GM23338 (cell line): ENCODE results near the gene KRTAP5-6. TPM values are rescaled to one million over a fixed set of nuclear protein-coding genes. Genes with fewer than 3 reads are reported as not detected.

Experiments
- ATAC-seq: fragments of 200-7000 bp; cut with Tn5 transposase; 3 replicates; pipeline ENCODE4 v1.9.1; 2020
- DNase-seq: peaks from one replicate; pipeline ENCODE4 v3.0.0-alpha.2; 2015; ENCODE audit warnings: low spot score
- H2AFZ ChIP-seq: fragments of 200-600 bp; sonication (generic); 2 replicates; pipeline ENCODE4 v1.8.0; 2016; ENCODE audit warnings: antibody characterized with exemption, mild to moderate bottlenecking, moderate library complexity
- H3F3A ChIP-seq: fragments of 200-600 bp; sonication (generic); replicated peaks from 2 replicates; pipeline ENCODE4 v1.8.0; 2017; ENCODE audit warnings: antibody characterized with exemption, mixed run types, low read depth
- H3K27ac ChIP-seq: fragments of 200-600 bp; sonication (generic); 2 replicates; pipeline ENCODE4 v1.6.1; 2016; ENCODE audit warnings: low read depth
- H3K27me3 ChIP-seq: fragments of 200-600 bp; sonication (generic); 2 replicates; pipeline ENCODE4 v1.8.0; 2016; ENCODE audit warnings: mild to moderate bottlenecking, mixed run types, moderate library complexity; ENCODE audit not compliant: insufficient read depth
- H3K36me3 ChIP-seq: fragments of 200-600 bp; sonication (generic); 2 replicates; pipeline ENCODE4 v1.8.0; 2016; ENCODE audit warnings: mild to moderate bottlenecking; ENCODE audit not compliant: insufficient read depth
- H3K4me1 ChIP-seq: fragments of 200-600 bp; sonication (generic); 2 replicates; pipeline ENCODE4 v1.8.0; 2016; ENCODE audit warnings: mild to moderate bottlenecking, moderate library complexity; ENCODE audit not compliant: insufficient read depth
- H3K4me2 ChIP-seq: fragments of 200-600 bp; sonication (generic); 2 replicates; pipeline ENCODE4 v1.7.1; 2017; ENCODE audit warnings: mixed run types
- H3K4me3 ChIP-seq: fragments of 200-600 bp; sonication (generic); 2 replicates; pipeline ENCODE4 v1.6.1; 2016; ENCODE audit warnings: mixed run types
- H3K79me2 ChIP-seq: fragments of 200-600 bp; sonication (generic); replicated peaks from 2 replicates; pipeline ENCODE4 v1.8.0; 2017; ENCODE audit warnings: mild to moderate bottlenecking; ENCODE audit not compliant: insufficient read depth
- H3K9me2 ChIP-seq: fragments of 200-600 bp; sonication (generic); 2 replicates; pipeline ENCODE4 v1.8.0; 2017; ENCODE audit not compliant: insufficient read depth
- H4K20me1 ChIP-seq: fragments of 200-600 bp; sonication (generic); replicated peaks from 2 replicates; pipeline ENCODE4 v1.8.0; 2017; ENCODE audit warnings: mild to moderate bottlenecking; ENCODE audit not compliant: insufficient read depth
- H3K27ac Mint-ChIP-seq: 2 replicates; pipeline ENCODE4 v1.8.0; 2020; ENCODE audit warnings: inconsistent platforms, mild to moderate bottlenecking, moderate library complexity, mixed read lengths
- H3K27me3 Mint-ChIP-seq: 3 replicates; pipeline ENCODE4 v1.8.0; 2022; ENCODE audit warnings: low read depth, mild to moderate bottlenecking, moderate library complexity, mixed read lengths, inconsistent platforms; ENCODE audit not compliant: insufficient read depth, poor library complexity
- H3K36me3 Mint-ChIP-seq: 3 replicates; pipeline ENCODE4 v1.8.0; 2021; ENCODE audit warnings: low read depth, mild to moderate bottlenecking, inconsistent platforms, moderate library complexity, mixed read lengths
- H3K4me1 Mint-ChIP-seq: 3 replicates; pipeline ENCODE4 v1.8.0; 2020; ENCODE audit warnings: mild to moderate bottlenecking, inconsistent platforms, mixed read lengths
- H3K4me3 Mint-ChIP-seq: 3 replicates; pipeline ENCODE4 v1.8.0; 2021; ENCODE audit warnings: moderate library complexity, mild to moderate bottlenecking, inconsistent platforms, mixed read lengths
- H3K9me3 Mint-ChIP-seq: 3 replicates; pipeline ENCODE4 v1.8.0; 2020; ENCODE audit warnings: moderate library complexity, mild to moderate bottlenecking, inconsistent platforms, mixed read lengths
- ETS1 ChIP-seq: IDR thresholded peaks from 2 replicates; pipeline ENCODE4 v1.6.1; 2016; ENCODE audit warnings: antibody characterized with exemption
- EZH2 ChIP-seq: fragments of 200-600 bp; sonication (generic); IDR thresholded peaks from one replicate; pipeline ENCODE4 v1.8.0; 2017; ENCODE audit warnings: antibody characterized with exemption, mild to moderate bottlenecking, low read depth; ENCODE audit not compliant: unreplicated experiment
- EZH2phosphoT487 ChIP-seq: fragments of 200-600 bp; sonication (generic); IDR thresholded peaks from one replicate; pipeline ENCODE4 v1.8.1; 2018; ENCODE audit warnings: antibody characterized with exemption; ENCODE audit not compliant: unreplicated experiment
- JUNB ChIP-seq: IDR thresholded peaks from one replicate; pipeline ENCODE4 v1.6.1; 2016; ENCODE audit warnings: antibody characterized with exemption; ENCODE audit not compliant: unreplicated experiment
- NANOG ChIP-seq: IDR thresholded peaks from 2 replicates; pipeline ENCODE4 v1.6.1; 2016; ENCODE audit warnings: antibody characterized with exemption, borderline replicate concordance
- POLR2AphosphoS5 ChIP-seq: IDR thresholded peaks from 2 replicates; pipeline ENCODE4 v1.6.1; 2016; ENCODE audit warnings: antibody characterized with exemption, low read depth
- STAT1 ChIP-seq: IDR thresholded peaks from one replicate; pipeline ENCODE4 v1.6.1; 2016; ENCODE audit warnings: antibody characterized with exemption; ENCODE audit not compliant: unreplicated experiment
- ZNF331 ChIP-seq: fragments of 250-450 bp; sonication (Bioruptor Pico); IDR thresholded peaks from 2 replicates; pipeline ENCODE4 v1.5.0; 2020; ENCODE audit warnings: low read depth, mild to moderate bottlenecking, moderate library complexity
- ZNF462 ChIP-seq: fragments of 250-450 bp; sonication (Bioruptor Pico); IDR thresholded peaks from 2 replicates; pipeline ENCODE4 v1.5.0; 2020; ENCODE audit warnings: mild to moderate bottlenecking, moderate library complexity
- polyA plus RNA-seq: library from polyadenylated mRNA; unstranded; fragments of >200 nt; fragmentation: Nextera tagmentation; extraction: Ambion mirVana; gene quantifications from 2 replicates; pipeline ENCODE4 v1.2.1, GENCODE V29; 2016
- total RNA-seq: library from RNA; depleted of rRNA; stranded (reverse); fragments of >200 nt; shearing (Covaris generic); gene quantifications from 2 replicates; pipeline ENCODE4 v1.2.3, GENCODE V29; 2014
- TF ChIP-seq, protein P1 (sequence below), 2 experiments: fragments of 200-600 bp in 1 of 2; sonication (generic) in 1 of 2; conservative IDR thresholded peaks; 2 replicates each; pipeline versions ENCODE4 v1.5.1 to v1.6.1; 2016 to 2017; ENCODE audit warnings: antibody characterized with exemption in 2 of 2, low read depth in 2 of 2, mild to moderate bottlenecking in 2 of 2, moderate library complexity in 1 of 2

KRTAP5-6 gene
- total and polyA plus RNA-seq, 2 experiments from 2014 or later: not detected

GRCh38 chr11:1734641-1735081, 37.7 kb downstream of the KRTAP5-6 start:
- Histone ChIP-seq H3K9me2 (no peaks in the 10 kb centered on the region; the same call in 1 of the 2 replicates), H3K79me2 (no peaks in the 10 kb centered on the region), H2AFZ (no peak overlapping the region), H3K4me2 (no peak overlapping the region), H3K27ac (no peak overlapping the region), H3K4me3 (no peak overlapping the region), H4K20me1 (no peaks in the 10 kb centered on the region), H3K4me1 (no peaks in the 10 kb centered on the region), H3K36me3 (no peaks in the 10 kb centered on the region), H3K27me3 (no peaks in the 10 kb centered on the region; the same call in 1 of the 2 replicates), H3F3A (peaks cover 8% of the 10 kb centered on the region; the same call in 1 of the 2 replicates)
- H3K4me3 Mint-ChIP-seq: no peak overlapping the region
- H3K4me1 Mint-ChIP-seq: no peaks in the 10 kb centered on the region; the same call in 2 of the 3 replicates
- H3K9me3 Mint-ChIP-seq: peaks cover 10% of the 10 kb centered on the region
- DNase-seq (no peak), ATAC-seq (peak; percentile 36; the same call in 2 of the 3 replicates)
- H3K27me3 Mint-ChIP-seq: peaks cover 16% of the 10 kb centered on the region
- H3K36me3 Mint-ChIP-seq: no peaks in the 10 kb centered on the region
- no peak overlapping the region for H3K27ac Mint-ChIP-seq
- TF ChIP-seq ETS1: no peak

DNA sequence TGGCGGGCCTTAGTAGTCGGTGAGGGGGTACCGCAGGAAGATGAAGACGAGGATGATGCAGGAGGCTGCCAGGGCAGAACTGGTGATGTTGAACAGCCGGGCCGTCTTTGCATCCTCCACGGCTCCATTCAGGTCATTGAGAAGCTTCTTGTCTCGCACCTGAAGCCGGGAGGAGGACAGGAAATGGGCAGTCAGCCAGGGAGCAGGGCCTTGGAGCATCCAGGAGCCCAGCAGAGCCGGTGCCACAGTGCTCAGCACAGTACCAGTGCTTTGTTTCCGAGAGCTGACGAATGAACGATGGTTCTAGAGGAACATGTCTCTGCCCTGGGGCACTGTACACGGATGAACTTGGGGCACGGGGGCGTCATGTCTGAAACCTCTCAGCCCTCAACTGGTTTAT, 38.3 kb downstream of the KRTAP5-6 start:
- H3K36me3 ChIP-seq: no peaks in the 10 kb centered on the region
- H3K4me2 ChIP-seq: no peak overlapping the region
- DNase-seq: no peak
- H3K9me2 ChIP-seq: no peaks in the 10 kb centered on the region; the same call in 1 of the 2 replicates
- ATAC-seq: no peak
- H3K36me3 Mint-ChIP-seq: no peaks in the 10 kb centered on the region
- peaks cover 8% of the 10 kb centered on the region; the same call in 1 of the 2 replicates for H3F3A ChIP-seq
- H3K79me2 ChIP-seq: no peaks in the 10 kb centered on the region
- H3K4me3 ChIP-seq: no peak overlapping the region
- no peaks in the 10 kb centered on the region for H3K4me1 ChIP-seq
- H3K27ac ChIP-seq: no peak overlapping the region
- H3K9me3 Mint-ChIP-seq: peaks cover 10% of the 10 kb centered on the region
- H3K27me3 Mint-ChIP-seq: peaks cover 20% of the 10 kb centered on the region
- no peaks in the 10 kb centered on the region; the same call in 2 of the 3 replicates for H3K4me1 Mint-ChIP-seq
- no peak overlapping the region for H3K27ac Mint-ChIP-seq
- H2AFZ ChIP-seq: no peak overlapping the region
- no peak overlapping the region for H3K4me3 Mint-ChIP-seq
- H4K20me1 ChIP-seq: no peaks in the 10 kb centered on the region
- H3K27me3 ChIP-seq: no peaks in the 10 kb centered on the region; the same call in 1 of the 2 replicates
- TF ChIP-seq NANOG (no peak), EZH2 (no peak), STAT1 (no peak), ETS1 (no peak), EZH2phosphoT487 (no peak), ZNF462 (CRISPR knock-in tag) (no peak), ZNF331 (no peak), POLR2AphosphoS5 (no peak), JUNB (no peak)
- TF ChIP-seq, protein P1, sequence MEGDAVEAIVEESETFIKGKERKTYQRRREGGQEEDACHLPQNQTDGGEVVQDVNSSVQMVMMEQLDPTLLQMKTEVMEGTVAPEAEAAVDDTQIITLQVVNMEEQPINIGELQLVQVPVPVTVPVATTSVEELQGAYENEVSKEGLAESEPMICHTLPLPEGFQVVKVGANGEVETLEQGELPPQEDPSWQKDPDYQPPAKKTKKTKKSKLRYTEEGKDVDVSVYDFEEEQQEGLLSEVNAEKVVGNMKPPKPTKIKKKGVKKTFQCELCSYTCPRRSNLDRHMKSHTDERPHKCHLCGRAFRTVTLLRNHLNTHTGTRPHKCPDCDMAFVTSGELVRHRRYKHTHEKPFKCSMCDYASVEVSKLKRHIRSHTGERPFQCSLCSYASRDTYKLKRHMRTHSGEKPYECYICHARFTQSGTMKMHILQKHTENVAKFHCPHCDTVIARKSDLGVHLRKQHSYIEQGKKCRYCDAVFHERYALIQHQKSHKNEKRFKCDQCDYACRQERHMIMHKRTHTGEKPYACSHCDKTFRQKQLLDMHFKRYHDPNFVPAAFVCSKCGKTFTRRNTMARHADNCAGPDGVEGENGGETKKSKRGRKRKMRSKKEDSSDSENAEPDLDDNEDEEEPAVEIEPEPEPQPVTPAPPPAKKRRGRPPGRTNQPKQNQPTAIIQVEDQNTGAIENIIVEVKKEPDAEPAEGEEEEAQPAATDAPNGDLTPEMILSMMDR (conservative IDR thresholded peaks at IDR 0.05; ENCODE audit: low read depth in 2 of 2): no peak
